ENCODE data around the gene MYL6.
"Not testable (repeated sequence)": the region's sequence is repeated elsewhere in the genome, so short reads cannot be mapped to it uniquely, and the experiment has no call there.

MYL6 gene

DNA sequence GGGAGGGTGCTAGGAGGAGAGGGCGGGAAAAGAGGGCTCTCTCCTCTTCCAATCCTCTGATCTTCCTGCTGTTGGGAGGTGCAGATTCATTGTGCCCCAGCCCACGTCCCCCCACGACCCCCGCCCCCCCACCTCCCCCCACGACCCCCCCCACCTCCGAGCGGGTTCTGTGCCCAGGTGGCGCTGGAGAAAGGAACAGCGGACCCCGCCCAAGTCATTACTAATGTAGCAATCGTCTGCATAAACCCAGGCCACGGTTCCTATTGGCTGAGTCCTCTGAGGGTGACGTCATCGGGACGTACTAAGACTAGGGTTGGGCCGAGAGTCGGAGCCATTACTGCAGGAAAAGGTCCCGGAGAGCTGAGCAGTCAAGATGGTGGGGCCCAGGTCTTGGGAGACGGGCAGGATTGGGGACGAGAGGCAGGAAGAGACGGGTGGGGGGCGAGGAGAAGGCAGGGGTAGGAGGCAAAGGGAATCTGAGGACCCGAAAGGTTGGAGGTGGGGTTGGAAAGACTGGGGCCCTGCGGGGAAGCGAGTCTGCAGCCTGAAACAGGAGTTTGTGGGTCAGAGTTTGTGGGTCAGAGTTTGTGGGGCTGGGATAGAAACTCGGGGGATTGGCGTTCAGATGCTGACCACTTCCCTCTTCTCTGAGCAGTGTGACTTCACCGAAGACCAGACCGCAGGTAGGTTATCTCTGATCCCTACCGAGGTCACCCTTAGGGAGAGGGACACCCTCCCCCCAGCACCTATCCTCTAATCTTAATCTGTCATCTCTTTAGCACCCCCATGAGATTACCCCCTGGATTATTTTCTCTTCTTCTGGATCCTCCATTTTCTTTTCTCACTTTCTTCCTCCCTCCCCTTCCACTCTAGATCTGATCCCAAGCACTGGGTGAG is at the start of gene MYL6:
Gene MYL6, plus strand, starts transcription at position 331 of the 897 bp plus-strand sequence. Its CDS starts 43 bp downstream, at position 374.
- peak; percentile 81 for DNase-seq

DNA sequence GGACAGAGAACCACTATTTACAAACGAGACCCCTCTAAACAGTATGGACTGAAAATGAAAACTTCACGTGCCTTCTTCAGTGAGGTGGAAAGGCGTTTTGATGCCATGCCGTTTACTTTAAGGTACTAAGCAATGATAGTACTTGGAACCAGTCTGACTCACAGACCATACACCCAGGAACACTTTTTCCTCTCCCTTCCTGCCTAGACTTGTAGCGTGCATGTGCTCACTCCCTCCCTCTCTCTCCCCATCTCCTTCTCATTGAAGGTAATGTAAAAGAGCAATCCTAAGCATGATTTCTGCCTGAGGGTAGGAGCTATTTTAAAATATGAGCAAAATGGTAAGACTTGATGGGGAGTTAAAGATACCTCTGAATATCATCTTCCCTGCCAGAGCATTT is 47.6 kb upstream of the MYL6 start:
- DNase-seq = no peak

- no peak for DNase-seq
Measured at GRCh38 chr12:56114084-56114483, 44.1 kb upstream of the MYL6 start.

- DNase-seq = no peak
Measured at GRCh38 chr12:56115329-56115728, 42.8 kb upstream of the MYL6 start.

GRCh38 chr12:56116267-56117081 is 41.7 kb upstream of the MYL6 start, which contains the start of gene RPL41:
TSS of gene RPL41 (plus strand) at chr12:56116633.
- peak; percentile 96 for DNase-seq

DNA sequence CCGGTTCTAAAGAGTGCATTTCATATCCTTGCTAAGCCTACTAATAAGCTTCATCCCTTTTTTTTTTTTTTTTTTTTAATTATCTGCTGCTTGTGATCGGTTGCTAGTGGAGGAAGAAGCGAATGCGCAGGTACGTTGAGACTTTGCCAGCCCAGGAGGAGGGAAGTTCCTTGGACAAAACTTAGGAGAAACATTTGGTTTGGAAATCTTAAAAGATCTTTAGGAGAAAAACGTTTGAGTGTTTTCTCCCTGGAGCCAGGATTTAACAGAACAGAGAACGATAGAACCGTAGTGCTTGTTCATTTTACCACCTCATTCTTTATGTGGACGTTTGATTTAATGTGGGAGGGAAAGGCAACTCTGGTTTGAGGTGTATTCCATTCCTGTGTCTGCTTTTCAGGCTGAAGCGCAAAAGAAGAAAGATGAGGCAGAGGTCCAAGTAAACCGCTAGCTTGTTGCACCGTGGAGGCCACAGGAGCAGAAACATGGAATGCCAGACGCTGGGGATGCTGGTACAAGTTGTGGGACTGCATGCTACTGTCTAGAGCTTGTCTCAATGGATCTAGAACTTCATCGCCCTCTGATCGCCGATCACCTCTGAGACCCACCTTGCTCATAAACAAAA is 41.0 kb upstream of the MYL6 start:
- DNase-seq = not testable (repeated sequence)

GRCh38 chr12:56117778-56118687 is 40.1 kb upstream of the MYL6 start, which contains the start of gene ZC3H10:
TSS of gene ZC3H10 (plus strand) at chr12:56118266. CDS start at chr12:56120563, 2,297 bp downstream.
- peak; percentile 94 for DNase-seq

- DNase-seq = no peak
Measured at GRCh38 chr12:56118688-56119357, 39.3 kb upstream of the MYL6 start.

- DNase-seq = peak; percentile 55
Measured at GRCh38 chr12:56119361-56119796, 38.8 kb upstream of the MYL6 start.

GRCh38 chr12:56120158-56120846 is 37.9 kb upstream of the MYL6 start:
- DNase-seq = no peak

DNA sequence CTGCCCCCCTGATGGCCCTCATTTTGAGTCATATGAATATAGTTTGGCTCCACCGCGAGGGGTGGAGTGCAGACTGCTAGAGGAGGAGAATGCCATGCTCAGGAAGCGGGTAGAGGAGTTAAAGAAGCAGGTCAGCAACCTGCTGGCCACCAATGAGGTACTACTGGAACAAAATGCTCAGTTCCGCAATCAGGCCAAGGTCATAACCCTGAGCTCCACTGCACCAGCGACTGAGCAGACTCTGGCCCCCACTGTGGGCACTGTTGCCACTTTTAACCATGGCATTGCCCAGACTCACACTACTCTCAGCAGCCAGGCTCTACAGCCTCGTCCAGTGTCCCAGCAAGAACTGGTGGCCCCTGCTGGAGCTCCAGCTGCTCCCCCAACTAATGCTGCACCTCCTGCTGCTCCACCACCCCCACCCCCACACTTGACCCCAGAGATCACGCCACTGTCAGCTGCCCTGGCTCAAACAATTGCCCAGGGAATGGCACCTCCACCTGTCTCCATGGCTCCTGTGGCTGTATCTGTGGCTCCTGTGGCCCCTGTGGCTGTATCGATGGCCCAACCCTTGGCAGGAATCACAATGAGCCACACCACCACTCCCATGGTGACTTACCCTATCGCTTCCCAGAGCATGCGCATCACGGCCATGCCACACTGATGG is 36.8 kb upstream of the MYL6 start:
- DNase-seq = no peak

DNA sequence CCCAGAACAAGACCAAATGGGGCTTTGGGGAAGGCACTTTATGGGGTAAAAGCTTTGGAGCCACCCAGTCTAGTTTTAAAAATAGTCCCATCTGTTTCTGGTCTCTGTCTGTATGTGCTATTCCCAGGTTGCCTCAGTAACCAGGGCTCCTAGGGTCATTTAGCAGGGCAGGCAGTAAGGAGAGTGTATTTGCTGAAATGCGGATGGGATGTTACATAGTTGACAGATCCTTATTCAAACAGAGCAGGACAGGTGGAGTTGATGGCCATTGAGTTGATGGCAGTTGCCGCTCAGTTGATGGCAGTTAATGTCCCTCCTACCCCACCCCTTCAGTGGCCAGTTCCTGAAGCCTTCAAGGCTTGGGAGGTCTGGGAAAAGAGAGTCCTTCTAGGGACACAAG is 35.5 kb upstream of the MYL6 start:
- no peak for DNase-seq

GRCh38 chr12:56124133-56124532 is 34.0 kb upstream of the MYL6 start:
- no peak for DNase-seq

- no peak for DNase-seq
Measured at GRCh38 chr12:56126732-56127239, 31.4 kb upstream of the MYL6 start.

- DNase-seq = no peak
Measured at GRCh38 chr12:56127485-56127887, 30.7 kb upstream of the MYL6 start.

GRCh38 chr12:56127888-56128669 is 30.1 kb upstream of the MYL6 start, which contains the start of gene ESYT1:
TSS of gene ESYT1 (plus strand) at chr12:56128267. CDS start at chr12:56128320, 53 bp downstream.
- DNase-seq = peak; percentile 92

GRCh38 chr12:56128670-56129205 is 29.4 kb upstream of the MYL6 start:
- DNase-seq = no peak

- DNase-seq = peak; percentile 78
Measured at GRCh38 chr12:56129206-56129941, 28.8 kb upstream of the MYL6 start.

Data from activated T-cell treated with anti-CD3 and anti-CD28 coated beads, Interleukin-2, amount 50 U/mL, for 1 hour (primary cell).